Endothelial cell (in vitro differentiated cells): Measurements from ENCODE around the gene UBD. TPM values are rescaled to one million over a fixed set of nuclear protein-coding genes. Genes with fewer than 3 reads are reported as not detected.

Source experiments
- DNase-seq: peaks from one replicate; pipeline ENCODE4 v3.0.0; 2021; ENCODE audit warnings: low spot score
- H3K27ac Mint-ChIP-seq: one replicate; pipeline ENCODE4 v1.8.0; 2021; ENCODE audit warnings: mixed read lengths, inconsistent platforms; ENCODE audit not compliant: unreplicated experiment
- H3K27me3 Mint-ChIP-seq: one replicate; pipeline ENCODE4 v1.8.0; 2021; ENCODE audit warnings: mild to moderate bottlenecking, moderate library complexity, mixed read lengths, inconsistent platforms; ENCODE audit not compliant: unreplicated experiment
- H3K36me3 Mint-ChIP-seq: one replicate; pipeline ENCODE4 v1.8.0; 2021; ENCODE audit warnings: mild to moderate bottlenecking, low read depth, mixed read lengths, inconsistent platforms; ENCODE audit not compliant: unreplicated experiment
- H3K4me1 Mint-ChIP-seq: one replicate; pipeline ENCODE4 v1.8.0; 2021; ENCODE audit warnings: mild to moderate bottlenecking, mixed read lengths, inconsistent platforms; ENCODE audit not compliant: unreplicated experiment
- H3K4me3 Mint-ChIP-seq: one replicate; pipeline ENCODE4 v1.8.0; 2021; ENCODE audit warnings: mild to moderate bottlenecking, mixed read lengths, inconsistent platforms; ENCODE audit not compliant: unreplicated experiment
- H3K9me3 Mint-ChIP-seq: one replicate; pipeline ENCODE4 v1.8.0; 2021; ENCODE audit warnings: mixed read lengths, inconsistent platforms; ENCODE audit not compliant: unreplicated experiment
- CTCF ChIP-seq: fragments of 200-600 bp; sonication (generic); IDR thresholded peaks from one replicate; pipeline ENCODE4 v1.5.0; 2021; ENCODE audit warnings: antibody characterized with exemption; ENCODE audit not compliant: unreplicated experiment
- total RNA-seq: library from RNA; stranded (reverse); fragmentation: NEBNext Ultra II Directional; extraction: Animal tissue kit (Norgen Biotek cat#: 25700); gene quantifications from one replicate; pipeline ENCODE4 v1.2.1, GENCODE V29; 2021; ENCODE audit not compliant: unreplicated experiment

Gene UBD
- total RNA-seq, 1 donor from 2014 or later = not detected

GRCh38 chr6:29563435-29563965 lies 4.0 kb upstream of the UBD start:
- no peak for TF ChIP-seq CTCF
- no peaks in the 10 kb centered on the region for H3K9me3 Mint-ChIP-seq
- no peak overlapping the region for H3K27ac Mint-ChIP-seq
- no peak overlapping the region for H3K4me3 Mint-ChIP-seq
- H3K4me1 Mint-ChIP-seq = peaks cover 8% of the 10 kb centered on the region
- no peak for DNase-seq
- H3K27me3 Mint-ChIP-seq = no peaks in the 10 kb centered on the region
- H3K36me3 Mint-ChIP-seq = no peaks in the 10 kb centered on the region

GRCh38 chr6:29561606-29562181 lies 2.2 kb upstream of the UBD start:
- DNase-seq = no peak
- TF ChIP-seq CTCF = no peak
- no peak overlapping the region for H3K4me3 Mint-ChIP-seq
- H3K4me1 Mint-ChIP-seq = peaks cover 8% of the 10 kb centered on the region
- no peaks in the 10 kb centered on the region for H3K36me3 Mint-ChIP-seq
- H3K9me3 Mint-ChIP-seq = no peaks in the 10 kb centered on the region
- no peaks in the 10 kb centered on the region for H3K27me3 Mint-ChIP-seq
- no peak overlapping the region for H3K27ac Mint-ChIP-seq

- Mint-ChIP-seq H3K27me3 (no peaks in the 10 kb centered on the region), H3K36me3 (no peaks in the 10 kb centered on the region), H3K4me3 (no peak overlapping the region), H3K9me3 (no peaks in the 10 kb centered on the region), H3K27ac (no peak overlapping the region), H3K4me1 (peaks cover 8% of the 10 kb centered on the region)
- DNase-seq = no peak
- TF ChIP-seq CTCF = no peak
Measured at GRCh38 chr6:29561091-29561490, 1.6 kb upstream of the UBD start.

GRCh38 chr6:29558439-29559079 lies 973 bp downstream of the UBD start:
- no peaks in the 10 kb centered on the region for H3K36me3 Mint-ChIP-seq
- H3K27ac Mint-ChIP-seq = no peak overlapping the region
- no peak for DNase-seq
- TF ChIP-seq CTCF = no peak
- H3K27me3 Mint-ChIP-seq = peaks cover 13% of the 10 kb centered on the region
- H3K4me3 Mint-ChIP-seq = no peak overlapping the region
- H3K4me1 Mint-ChIP-seq = peaks cover 12% of the 10 kb centered on the region
- H3K9me3 Mint-ChIP-seq = no peaks in the 10 kb centered on the region

GRCh38 chr6:29557320-29557719 lies 2.2 kb downstream of the UBD start:
- no peaks in the 10 kb centered on the region for H3K36me3 Mint-ChIP-seq
- H3K27ac Mint-ChIP-seq = no peak overlapping the region
- TF ChIP-seq CTCF = no peak
- peaks cover 12% of the 10 kb centered on the region for H3K4me1 Mint-ChIP-seq
- DNase-seq = no peak
- peaks cover 13% of the 10 kb centered on the region for H3K27me3 Mint-ChIP-seq
- H3K4me3 Mint-ChIP-seq = no peak overlapping the region
- H3K9me3 Mint-ChIP-seq = no peaks in the 10 kb centered on the region
